Fibroblast of pulmonary artery (primary cell): ENCODE results near the gene IQSEC1.

Experiments used
- DNase-seq: peaks from one replicate; pipeline ENCODE4 v3.0.0-alpha.2; 2010; ENCODE audit warnings: low read depth
- H3K4me3 ChIP-seq: replicated peaks from 2 replicates; pipeline ENCODE4 v1.5.1; 2011; ENCODE audit warnings: low read depth, mild to moderate bottlenecking, control low read depth, low read length, moderate library complexity
- TF ChIP-seq, protein P1 (sequence below): IDR thresholded peaks from 2 replicates; pipeline ENCODE4 v1.5.1; 2011; ENCODE audit warnings: mild to moderate bottlenecking, control low read depth, low read length, inconsistent platforms; ENCODE audit errors: missing control alignments

IQSEC1 gene

DNA sequence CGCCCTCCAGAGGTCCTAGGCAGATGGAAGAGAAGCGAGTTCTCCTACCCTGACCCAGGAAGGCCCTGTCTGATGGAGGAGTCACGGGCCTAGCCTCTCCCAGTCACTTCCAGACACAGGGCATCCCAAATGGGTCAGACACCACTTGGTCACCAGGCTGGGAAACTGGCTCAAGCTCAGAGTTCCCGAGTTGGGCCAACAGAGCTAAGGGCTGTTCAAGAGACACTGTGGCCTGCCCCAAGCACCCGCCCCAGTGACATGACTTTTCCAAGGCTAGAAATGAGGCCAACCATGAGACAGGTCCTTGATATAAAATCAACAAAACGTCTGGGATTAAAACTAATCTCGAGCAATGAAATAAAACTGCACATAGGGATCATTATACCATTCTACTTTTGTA is 113.8 kb downstream of the IQSEC1 start:
- H3K4me3 ChIP-seq: no peak overlapping the region

DNA sequence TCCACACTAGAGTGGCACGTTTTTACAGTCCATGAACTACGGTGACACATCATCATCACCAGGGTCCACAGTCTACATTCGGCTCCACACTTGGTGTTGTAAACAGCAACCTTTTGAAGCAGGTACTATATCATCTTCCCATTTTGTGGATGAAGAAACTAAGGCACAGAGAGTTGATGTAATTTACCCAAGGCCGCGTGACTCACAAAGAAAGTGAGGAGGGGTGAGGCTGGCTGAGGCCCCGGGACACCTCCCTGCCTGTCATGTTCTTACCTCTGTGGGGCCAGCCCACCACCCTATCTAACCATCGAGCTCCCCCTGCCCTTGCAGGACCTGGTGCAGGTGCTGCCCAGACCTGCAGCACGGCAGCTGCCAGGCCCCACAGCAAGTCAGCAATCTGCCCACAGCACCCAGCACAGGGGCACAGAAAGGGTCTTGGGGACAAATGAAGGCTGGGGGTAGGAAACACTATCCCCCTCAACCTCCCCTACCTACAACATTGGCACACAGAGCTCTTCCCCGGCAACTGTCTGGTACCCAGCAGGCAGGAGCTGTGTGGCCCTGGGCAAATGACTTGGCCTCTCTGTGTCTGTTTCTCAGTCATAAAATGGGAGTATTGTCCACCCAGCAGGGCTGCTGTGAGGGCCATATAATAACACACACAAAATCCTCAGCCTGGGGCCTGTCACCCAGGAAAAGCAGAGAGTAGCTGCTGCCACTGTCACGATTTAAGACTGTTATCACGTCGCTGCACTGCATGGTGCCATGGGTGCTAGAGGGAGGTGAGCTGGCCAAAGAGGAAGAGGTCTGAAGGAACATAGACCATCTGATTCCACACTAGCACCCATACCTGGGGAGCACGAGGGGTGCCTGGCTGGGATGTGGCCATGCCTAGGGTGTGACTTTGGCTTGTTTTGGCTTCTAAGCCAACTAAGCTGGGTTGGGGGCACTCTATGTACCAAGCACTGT is 115.1 kb downstream of the IQSEC1 start:
- TF ChIP-seq, protein P1, sequence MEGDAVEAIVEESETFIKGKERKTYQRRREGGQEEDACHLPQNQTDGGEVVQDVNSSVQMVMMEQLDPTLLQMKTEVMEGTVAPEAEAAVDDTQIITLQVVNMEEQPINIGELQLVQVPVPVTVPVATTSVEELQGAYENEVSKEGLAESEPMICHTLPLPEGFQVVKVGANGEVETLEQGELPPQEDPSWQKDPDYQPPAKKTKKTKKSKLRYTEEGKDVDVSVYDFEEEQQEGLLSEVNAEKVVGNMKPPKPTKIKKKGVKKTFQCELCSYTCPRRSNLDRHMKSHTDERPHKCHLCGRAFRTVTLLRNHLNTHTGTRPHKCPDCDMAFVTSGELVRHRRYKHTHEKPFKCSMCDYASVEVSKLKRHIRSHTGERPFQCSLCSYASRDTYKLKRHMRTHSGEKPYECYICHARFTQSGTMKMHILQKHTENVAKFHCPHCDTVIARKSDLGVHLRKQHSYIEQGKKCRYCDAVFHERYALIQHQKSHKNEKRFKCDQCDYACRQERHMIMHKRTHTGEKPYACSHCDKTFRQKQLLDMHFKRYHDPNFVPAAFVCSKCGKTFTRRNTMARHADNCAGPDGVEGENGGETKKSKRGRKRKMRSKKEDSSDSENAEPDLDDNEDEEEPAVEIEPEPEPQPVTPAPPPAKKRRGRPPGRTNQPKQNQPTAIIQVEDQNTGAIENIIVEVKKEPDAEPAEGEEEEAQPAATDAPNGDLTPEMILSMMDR: no peak
- no peak for DNase-seq
- no peak overlapping the region for H3K4me3 ChIP-seq

More for the DNA sequence above, 113.8 kb downstream of the IQSEC1 start:
- DNase-seq: no peak
- TF ChIP-seq, protein P1: no peak

DNA sequence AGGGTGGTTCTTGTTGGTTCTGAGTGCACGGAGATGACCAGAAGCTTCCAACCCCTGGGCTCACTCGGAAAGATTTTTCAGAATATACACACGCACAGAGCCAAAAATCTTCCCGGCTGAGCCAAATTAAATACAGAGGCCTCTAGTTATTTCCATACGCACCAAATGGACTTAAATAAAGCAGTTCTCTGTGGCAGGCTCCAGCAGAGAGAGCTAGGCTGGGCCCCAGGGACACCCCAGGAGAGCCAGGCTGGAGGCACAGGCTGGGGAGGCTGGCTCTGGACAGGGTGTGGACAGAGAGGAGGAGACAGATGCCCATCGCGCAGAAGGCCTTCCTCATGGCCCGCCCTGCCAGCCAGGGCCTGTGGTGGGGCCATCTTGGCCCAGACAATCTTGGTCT is 115.9 kb downstream of the IQSEC1 start:
- no peak for DNase-seq
- TF ChIP-seq, protein P1: no peak
- no peak overlapping the region for H3K4me3 ChIP-seq

DNA sequence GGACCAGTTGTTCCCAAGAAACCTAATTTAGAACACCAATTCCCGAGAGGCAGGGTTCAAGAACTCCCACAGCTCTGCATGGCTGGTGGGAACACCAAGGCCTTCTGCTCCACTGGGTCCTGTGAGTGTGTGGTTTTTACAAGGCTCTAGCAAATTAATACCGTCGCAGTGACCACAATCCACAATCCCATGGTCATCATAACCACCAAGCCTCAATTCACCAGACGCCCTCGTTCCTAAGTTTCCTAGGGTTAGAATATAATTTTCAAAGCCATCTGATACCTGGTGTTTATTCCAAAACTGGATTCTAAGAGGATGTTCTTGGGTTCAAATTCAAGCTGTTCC is 116.9 kb downstream of the IQSEC1 start:
- TF ChIP-seq, protein P1: no peak
- no peak for DNase-seq

DNA sequence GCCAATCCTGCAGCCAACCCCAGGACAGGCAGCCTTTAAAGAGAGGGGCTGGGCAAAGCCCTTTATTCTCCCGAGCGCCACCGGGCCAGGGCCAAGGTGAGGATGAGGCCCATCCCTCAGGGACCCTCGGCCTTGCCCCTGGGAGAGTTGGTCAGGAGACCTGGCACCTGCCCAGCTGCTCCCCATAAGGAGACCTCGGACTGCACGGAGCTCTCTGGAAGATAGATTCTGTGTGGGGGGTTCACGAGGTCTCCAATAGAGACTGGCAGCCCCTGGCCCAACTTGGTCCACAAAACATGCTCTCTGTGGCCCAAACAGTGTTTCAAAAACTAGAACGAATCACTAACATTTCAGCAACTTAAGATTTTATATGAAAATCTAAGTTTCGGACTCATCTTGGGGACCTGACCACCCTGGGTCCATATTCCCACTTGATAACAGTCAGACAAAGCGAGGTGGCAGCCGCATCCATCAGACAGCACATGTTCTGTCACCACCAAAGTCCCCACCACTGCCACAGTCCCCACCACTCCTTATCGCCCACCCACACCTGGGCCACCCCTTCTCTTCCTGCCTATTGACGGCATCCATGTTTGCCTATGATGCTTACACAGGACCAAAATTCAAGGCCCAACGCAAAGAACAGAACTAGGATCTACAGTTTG is 117.4 kb downstream of the IQSEC1 start:
- TF ChIP-seq, protein P1: no peak
- H3K4me3 ChIP-seq: no peak overlapping the region
- DNase-seq: no peak

More for the DNA sequence above, 116.9 kb downstream of the IQSEC1 start:
- H3K4me3 ChIP-seq: no peak overlapping the region

DNA sequence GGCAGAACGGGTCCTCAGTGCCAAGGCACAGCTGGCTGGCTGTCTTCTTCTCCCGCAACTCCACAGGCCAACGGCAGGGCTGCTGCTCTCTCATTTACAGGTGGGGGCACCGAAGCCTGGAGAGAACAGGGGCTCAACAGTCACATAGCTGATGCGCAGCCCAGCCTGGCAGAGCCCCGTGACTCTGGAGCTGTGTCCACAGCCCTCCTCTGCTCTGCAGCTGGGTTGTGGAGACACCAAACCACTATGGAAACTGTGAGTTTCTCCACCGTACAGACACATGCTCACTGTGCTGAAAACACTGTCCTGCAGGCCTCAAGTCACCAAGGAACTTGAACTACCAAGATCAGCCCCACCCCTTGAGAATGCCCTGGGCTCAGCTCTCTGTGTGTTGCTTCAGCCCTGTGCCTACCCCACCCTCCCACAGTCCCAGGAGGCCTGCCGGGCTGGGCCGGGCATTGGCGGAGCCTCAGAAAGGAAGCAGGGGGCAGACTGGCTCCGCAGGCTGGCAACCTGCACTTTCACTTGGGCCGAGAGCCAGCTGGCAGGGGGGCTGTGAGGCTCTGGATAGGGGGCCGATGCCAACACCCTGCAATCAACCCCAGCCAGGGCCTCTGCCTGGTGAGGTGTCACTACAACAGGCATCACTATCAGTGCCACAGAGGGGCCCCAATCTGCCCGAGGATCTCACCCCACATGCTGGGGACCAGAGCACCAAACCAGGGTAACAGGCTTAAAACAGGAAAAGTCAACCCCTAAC is 118.2 kb downstream of the IQSEC1 start:
- DNase-seq: no peak
- TF ChIP-seq, protein P1: no peak
- H3K4me3 ChIP-seq: no peak overlapping the region
